IMR-90 (cell line): ENCODE measurements around the gene DLL1. TPM values are rescaled to one million over a fixed set of nuclear protein-coding genes. Genes with fewer than 3 reads are reported as not detected.

Experiments used
- ATAC-seq: fragments of 200-7000 bp; cut with Tn5 transposase; 2 replicates; pipeline ENCODE4 v1.9.1; 2020; ENCODE audit warnings: low read depth, mild to moderate bottlenecking, moderate library complexity
- BruUV-seq: library from RNA; stranded (reverse); fragments of 400-500 nt; replicated peaks from 2 replicates; lab custom pipeline; 2021; lab: Mats Ljungman, UMichigan
- CTCF ChIA-PET: fragments of 300-600 bp; formaldehyde crosslinking; extraction: SDS; loops from one replicate; lab custom pipeline; 2021; ENCODE audit warnings: antibody characterized with exemption; lab: Yijun Ruan, JAX
- POLR2A ChIA-PET: fragments of 300-600 bp; sonication (Branson Sonifier 250); formaldehyde crosslinking; loops from one replicate; lab custom pipeline; 2022; ENCODE audit warnings: antibody characterized with exemption; ENCODE audit not compliant: unreplicated experiment; lab: Charles Lee
- DNase-seq: peaks from one replicate; pipeline ENCODE4 v3.0.0; 2013
- H2AFZ ChIP-seq: replicated peaks from 2 replicates; pipeline ENCODE3; 2013; ENCODE audit warnings: low read length, mild to moderate bottlenecking; ENCODE audit not compliant: poor library complexity
- H2AK5ac ChIP-seq: 2 replicates; pipeline ENCODE4 v1.6.1; 2013; ENCODE audit warnings: low read depth, low read length, inconsistent platforms
- H2AK9ac ChIP-seq: replicated peaks from 2 replicates; pipeline ENCODE3; 2013; ENCODE audit warnings: mild to moderate bottlenecking, low read depth, low read length, moderate library complexity; ENCODE audit not compliant: poor library complexity
- H2BK120ac ChIP-seq: 2 replicates; pipeline ENCODE4 v1.6.1; 2013; ENCODE audit warnings: low read depth, low read length, inconsistent platforms
- H2BK15ac ChIP-seq: 3 replicates; pipeline ENCODE4 v1.6.1; 2013; ENCODE audit warnings: low read depth, low read length, inconsistent platforms
- H2BK20ac ChIP-seq: 2 replicates; pipeline ENCODE4 v1.6.1; 2013; ENCODE audit warnings: low read depth, mild to moderate bottlenecking, inconsistent platforms, low read length, moderate library complexity
- H2BK5ac ChIP-seq: 2 replicates; pipeline ENCODE4 v1.6.1; 2013; ENCODE audit warnings: mild to moderate bottlenecking, low read depth, low read length, inconsistent platforms; ENCODE audit not compliant: poor library complexity, severe bottlenecking
- H3K14ac ChIP-seq: replicated peaks from 2 replicates; pipeline ENCODE4 v1.6.1; 2013; ENCODE audit warnings: low read depth, low read length, inconsistent platforms
- H3K18ac ChIP-seq: 2 replicates; pipeline ENCODE4 v1.6.1; 2013; ENCODE audit warnings: low read depth, low read length, control low read depth
- H3K23ac ChIP-seq: 2 replicates; pipeline ENCODE4 v1.6.1; 2013; ENCODE audit warnings: low read depth, low read length, inconsistent platforms
- H3K27ac ChIP-seq: 2 replicates; pipeline ENCODE4 v1.5.1; 2013; ENCODE audit warnings: mild to moderate bottlenecking, control low read depth, low read length; ENCODE audit not compliant: insufficient read depth
- H3K27me3 ChIP-seq: 2 replicates; pipeline ENCODE4 v1.6.1; 2013; ENCODE audit warnings: low read length; ENCODE audit not compliant: control insufficient read depth, insufficient read depth
- H3K36me3 ChIP-seq: 2 replicates; pipeline ENCODE4 v1.6.1; 2013; ENCODE audit warnings: low read length, mixed read lengths; ENCODE audit not compliant: control insufficient read depth, insufficient read depth
- H3K4ac ChIP-seq: 2 replicates; pipeline ENCODE4 v1.6.1; 2013; ENCODE audit warnings: low read depth, low read length, inconsistent platforms
- H3K4me1 ChIP-seq: 2 replicates; pipeline ENCODE4 v1.6.1; 2013; ENCODE audit warnings: low read length, mixed read lengths; ENCODE audit not compliant: control insufficient read depth, insufficient read depth
- H3K4me2 ChIP-seq: 2 replicates; pipeline ENCODE4 v1.6.1; 2013; ENCODE audit warnings: low read depth, mild to moderate bottlenecking, control low read depth, low read length, moderate library complexity
- H3K4me3 ChIP-seq: 2 replicates; pipeline ENCODE4 v1.5.1; 2013; ENCODE audit warnings: low read depth, mild to moderate bottlenecking, control low read depth, low read length, moderate library complexity; ENCODE audit not compliant: insufficient read depth
- H3K56ac ChIP-seq: 2 replicates; pipeline ENCODE4 v1.6.1; 2013; ENCODE audit warnings: low read length, inconsistent platforms; ENCODE audit not compliant: insufficient read depth; ENCODE audit errors: extremely low read depth
- H3K79me1 ChIP-seq, 2 experiments: 2 replicates each; pipeline ENCODE4 v1.6.1; 2013; ENCODE audit warnings: low read length in 2 of 2, inconsistent platforms in 1 of 2, low read depth in 1 of 2
- H3K9ac ChIP-seq: 2 replicates; pipeline ENCODE4 v1.6.1; 2013; ENCODE audit warnings: low read depth, low read length, control low read depth
- H3K9me1 ChIP-seq: 2 replicates; pipeline ENCODE4 v1.6.1; 2013; ENCODE audit warnings: low read length, inconsistent platforms; ENCODE audit not compliant: insufficient read depth
- H3K9me3 ChIP-seq: 2 replicates; pipeline ENCODE4 v1.6.1; 2013; ENCODE audit warnings: low read length; ENCODE audit not compliant: control insufficient read depth, insufficient read depth
- H4K20me1 ChIP-seq: 2 replicates; pipeline ENCODE4 v1.6.1; 2013; ENCODE audit warnings: low read length, inconsistent platforms; ENCODE audit not compliant: insufficient read depth
- H4K5ac ChIP-seq: 2 replicates; pipeline ENCODE4 v1.6.1; 2013; ENCODE audit warnings: mild to moderate bottlenecking, low read depth, low read length, control low read depth
- H4K8ac ChIP-seq, 2 experiments: 2 replicates each; pipeline ENCODE4 v1.6.1; 2013; ENCODE audit warnings: low read depth in 2 of 2, low read length in 2 of 2, control low read depth in 1 of 2, inconsistent platforms in 1 of 2
- H4K91ac ChIP-seq: 2 replicates; pipeline ENCODE4 v1.6.1; 2013; ENCODE audit warnings: low read depth, low read length, inconsistent platforms; ENCODE audit not compliant: insufficient read depth
- BHLHE40 ChIP-seq: fragments of 150-350 bp; IDR thresholded peaks from 2 replicates; pipeline ENCODE4 v1.6.1; 2016; ENCODE audit warnings: mild to moderate bottlenecking, low read depth, low read length
- FOS ChIP-seq: fragments of 150-350 bp; IDR thresholded peaks from 2 replicates; pipeline ENCODE4 v1.6.1; 2016; ENCODE audit warnings: low read depth, low read length
- MAFK ChIP-seq: IDR thresholded peaks from 2 replicates; pipeline ENCODE4 v1.6.1; 2012; ENCODE audit warnings: low read depth, low read length, improper control_type of control experiment
- MAZ ChIP-seq: IDR thresholded peaks from 2 replicates; pipeline ENCODE4 v1.6.1; 2012; ENCODE audit warnings: low read depth, mild to moderate bottlenecking, low read length, improper control_type of control experiment, moderate library complexity, borderline replicate concordance
- POLR2A ChIP-seq: IDR thresholded peaks from 2 replicates; pipeline ENCODE4 v1.6.1; 2012; ENCODE audit warnings: mild to moderate bottlenecking, low read depth, low read length
- WGBS, 2 experiments: methylation state at CpG; one replicate each; pipeline versions ENCODE4 v1.1.5 to v1.1.7; 2013; ENCODE audit warnings: missing lambda C conversion rate in 2 of 2; ENCODE audit not compliant: insufficient read length in 1 of 2; ENCODE audit errors: extremely low coverage in 2 of 2; 5-methylcytosine and 5-hydroxymethylcytosine counted together
- dilution Hi-C: fragments of 300-500 bp; cut with HindIII; formaldehyde crosslinking; loops from one replicate; pipeline ENCODE4 v1.14.3; 2018; ENCODE audit warnings: low sequenced_read_pairs; ENCODE audit not compliant: unreplicated experiment
- in situ Hi-C: fragments of 300-500 bp; cut with MboI; formaldehyde crosslinking; loops from 3 replicates; pipeline ENCODE4 v1.14.3; 2019; ENCODE audit warnings: low sequenced_read_pairs, inconsistent platforms, mixed read lengths
- intact Hi-C: fragments of 100-400 bp; cut with micrococcal nuclease; formaldehyde crosslinking; loops from 2 replicates; pipeline ENCODE4 v1.10.0; 2022
- polyA plus RNA-seq, 3 experiments: library from polyadenylated mRNA; depleted of rRNA; stranded (reverse); fragments of >200 nt; gene quantifications; 2 replicates each; pipeline ENCODE4 v1.2.3, GENCODE V29; 2012; ENCODE audit warnings: low replicate concordance in 1 of 3
- total RNA-seq: library from RNA; depleted of rRNA; stranded (reverse); fragments of >200 nt; gene quantifications from 2 replicates; pipeline ENCODE4 v1.2.3, GENCODE V29; 2012

DLL1 gene
- total and polyA plus RNA-seq, 2 of the 4 experiments (the other 2 are of a cell fraction): under 0.01 to 0.31 TPM

- H3K36me3 ChIP-seq: no peaks in the 10 kb centered on the region
- TF ChIP-seq MAZ (no peak), FOS (no peak), BHLHE40 (peak; percentile 32; the same call in 1 of the 2 replicates), MAFK (no peak), POLR2A (no peak)
- H3K4ac ChIP-seq: no peak overlapping the region
- in situ Hi-C loops (no loop called here), intact Hi-C loops (loop anchor here (10.0 kb wide), 1 partner anchor 461 kb away; no protein-coding TSS in a partner anchor), dilution Hi-C loops (no loop called here)
- H4K8ac ChIP-seq: no peak overlapping the region
- no peak overlapping the region for H4K5ac ChIP-seq
- no peaks in the 10 kb centered on the region for H3K79me1 ChIP-seq
- 0% methylated on average over 54 of the region's 109 CpGs; no CpG with 5 or more reads in 1 of the 2 experiments for WGBS, 2 experiments
- no peak overlapping the region for H3K56ac ChIP-seq
- H2AK5ac ChIP-seq: no peak overlapping the region
- H3K27me3 ChIP-seq: peaks cover 78% of the 10 kb centered on the region
- no peak overlapping the region for H3K9ac ChIP-seq
- H2BK15ac ChIP-seq: no peak overlapping the region
- H2BK20ac ChIP-seq: no peak overlapping the region
- H2AFZ ChIP-seq: peak overlapping the region; percentile 85
- H2BK120ac ChIP-seq: no peak overlapping the region
- H3K18ac ChIP-seq: no peak overlapping the region
- H3K4me3 ChIP-seq: peak overlapping the region; percentile 49
- peaks cover 6% of the 10 kb centered on the region; the same call in 1 of the 2 replicates for H3K9me3 ChIP-seq
- H3K4me2 ChIP-seq: peak overlapping the region; percentile 91
- H3K27ac ChIP-seq: no peak overlapping the region
- POLR2A ChIA-PET: no interaction called here
- H4K91ac ChIP-seq: no peak overlapping the region
- H3K23ac ChIP-seq: no peak overlapping the region
- H2BK5ac ChIP-seq: no peak overlapping the region
- H2AK9ac ChIP-seq: no peak overlapping the region
- no peak overlapping the region for H3K14ac ChIP-seq
- DNase-seq (no peak), ATAC-seq (peak; percentile 33)
- CTCF ChIA-PET: interaction anchor here (0.6 kb wide), 1 partner anchor 20 kb away, joined by 4 read pairs; no protein-coding TSS in a partner anchor
- H3K9me1 ChIP-seq: peaks cover 7% of the 10 kb centered on the region; the same call in 1 of the 2 replicates
- peaks cover 4% of the 10 kb centered on the region; the same call in 1 of the 2 replicates for H3K4me1 ChIP-seq
- no peaks in the 10 kb centered on the region; the same call in 1 of the 2 replicates for H4K20me1 ChIP-seq
- no TSS peak for BruUV-seq
Observed at GRCh38 chr6:170295510-170296422, 4.9 kb upstream of the DLL1 start.
